KMS-11 (cell line): ENCODE data around the gene TLR6.

ENCODE experiments used
- H2AFZ ChIP-seq: fragments of 200-600 bp; sonication (generic); 2 replicates; pipeline ENCODE4 v1.6.1; 2016; ENCODE audit warnings: antibody characterized with exemption, mixed run types, low read depth
- H3K27ac ChIP-seq: fragments of 200-600 bp; sonication (generic); 2 replicates; pipeline ENCODE4 v1.6.1; 2016; ENCODE audit warnings: mild to moderate bottlenecking, mixed run types
- H3K27me3 ChIP-seq: fragments of 200-600 bp; sonication (generic); 2 replicates; pipeline ENCODE4 v1.6.1; 2017; ENCODE audit warnings: mild to moderate bottlenecking, low read depth, mixed run types, moderate library complexity; ENCODE audit not compliant: insufficient read depth
- H3K36me3 ChIP-seq: fragments of 200-600 bp; sonication (generic); 2 replicates; pipeline ENCODE4 v1.6.1; 2017; ENCODE audit warnings: mild to moderate bottlenecking, mixed run types; ENCODE audit not compliant: insufficient read depth
- H3K4me1 ChIP-seq: fragments of 200-600 bp; sonication (generic); 2 replicates; pipeline ENCODE4 v1.6.1; 2016; ENCODE audit warnings: mild to moderate bottlenecking, low read depth, mixed run types; ENCODE audit not compliant: poor library complexity, severe bottlenecking
- H3K4me2 ChIP-seq: fragments of 200-600 bp; sonication (generic); 2 replicates; pipeline ENCODE4 v1.7.0; 2016; ENCODE audit warnings: mild to moderate bottlenecking, mixed run types
- H3K4me3 ChIP-seq: fragments of 200-600 bp; sonication (generic); IDR thresholded peaks from 2 replicates; pipeline ENCODE4 v1.6.1; 2017; ENCODE audit warnings: low read depth, low read length, mixed read lengths; ENCODE audit not compliant: insufficient read depth
- H3K79me2 ChIP-seq: fragments of 200-600 bp; sonication (generic); 2 replicates; pipeline ENCODE4 v1.6.1; 2016; ENCODE audit warnings: low read depth, mixed run types; ENCODE audit not compliant: insufficient read depth
- H3K9ac ChIP-seq: fragments of 200-600 bp; sonication (generic); 2 replicates; pipeline ENCODE4 v1.6.1; 2016; ENCODE audit warnings: mild to moderate bottlenecking, mixed run types
- H4K20me1 ChIP-seq: fragments of 200-600 bp; sonication (generic); 2 replicates; pipeline ENCODE4 v1.6.1; 2016; ENCODE audit warnings: mild to moderate bottlenecking, mixed run types; ENCODE audit not compliant: insufficient read depth
- CTCF ChIP-seq: fragments of 200-600 bp; sonication (generic); conservative IDR thresholded peaks from 2 replicates; pipeline ENCODE4 v1.6.1; 2017; ENCODE audit warnings: low read depth, mild to moderate bottlenecking, antibody characterized with exemption, low read length, moderate library complexity, mixed read lengths

Gene TLR6

GRCh38 chr4:38870098-38870808 lies 13.6 kb upstream of the TLR6 start:
- no peaks in the 10 kb centered on the region for H4K20me1 ChIP-seq
- H2AFZ ChIP-seq, result no peak overlapping the region
- H3K4me2 ChIP-seq, result no peak overlapping the region
- no peaks in the 10 kb centered on the region for H3K79me2 ChIP-seq
- H3K27ac ChIP-seq, result no peak overlapping the region
- no peak overlapping the region for H3K9ac ChIP-seq
- H3K27me3 ChIP-seq, result no peaks in the 10 kb centered on the region
- no peaks in the 10 kb centered on the region for H3K4me1 ChIP-seq
- no peak overlapping the region for H3K4me3 ChIP-seq
- TF ChIP-seq CTCF, result no peak
- no peaks in the 10 kb centered on the region for H3K36me3 ChIP-seq

- TF ChIP-seq CTCF, result no peak
- Histone ChIP-seq H2AFZ (no peak overlapping the region), H4K20me1 (no peaks in the 10 kb centered on the region), H3K4me3 (no peak overlapping the region), H3K27me3 (no peaks in the 10 kb centered on the region), H3K4me2 (no peak overlapping the region), H3K9ac (no peak overlapping the region), H3K4me1 (no peaks in the 10 kb centered on the region), H3K36me3 (no peaks in the 10 kb centered on the region), H3K79me2 (no peaks in the 10 kb centered on the region), H3K27ac (no peak overlapping the region)
Observed at GRCh38 chr4:38869511-38869910, 12.9 kb upstream of the TLR6 start.

GRCh38 chr4:38868059-38868960 lies 11.7 kb upstream of the TLR6 start:
- Histone ChIP-seq H3K27me3 (no peaks in the 10 kb centered on the region), H3K4me1 (no peaks in the 10 kb centered on the region), H3K9ac (peak overlapping the region; percentile 30; the same call in 1 of the 2 replicates), H3K79me2 (no peaks in the 10 kb centered on the region), H3K36me3 (no peaks in the 10 kb centered on the region), H3K4me2 (peak overlapping the region; percentile 25; the same call in 1 of the 2 replicates), H4K20me1 (no peaks in the 10 kb centered on the region), H3K27ac (no peak overlapping the region), H3K4me3 (no peak overlapping the region), H2AFZ (no peak overlapping the region)
- no peak for TF ChIP-seq CTCF

GRCh38 chr4:38867478-38868058 lies 11.0 kb upstream of the TLR6 start, which contains the start of gene FAM114A1:
Gene FAM114A1 (plus strand): TSS chr4:38867806. CDS start chr4:38878079, 10,273 bp downstream.
- Histone ChIP-seq H3K27ac (no peak within 1 kb of the TSS), H3K79me2 (no peaks in the 10 kb centered on the region), H3K4me1 (no peaks in the 10 kb centered on the region), H3K4me2 (peak within 1 kb of the TSS; percentile 37; the same call in 1 of the 2 replicates), H4K20me1 (no peaks in the 10 kb centered on the region), H3K9ac (peak within 1 kb of the TSS; percentile 30; the same call in 1 of the 2 replicates), H2AFZ (peak within 1 kb of the TSS; percentile 70), H3K27me3 (no peaks in the 10 kb centered on the region), H3K4me3 (no peak within 1 kb of the TSS), H3K36me3 (no peaks in the 10 kb centered on the region)
- TF ChIP-seq CTCF, result no peak
